GM21367 (cell line): Measurements from ENCODE around the gene IGSF9.

ENCODE experiments used
- ATAC-seq: cut with Tn5 transposase; IDR thresholded peaks from one replicate; pipeline ENCODE4 v1.9.1; 2021; ENCODE audit not compliant: unreplicated experiment

IGSF9 gene

DNA sequence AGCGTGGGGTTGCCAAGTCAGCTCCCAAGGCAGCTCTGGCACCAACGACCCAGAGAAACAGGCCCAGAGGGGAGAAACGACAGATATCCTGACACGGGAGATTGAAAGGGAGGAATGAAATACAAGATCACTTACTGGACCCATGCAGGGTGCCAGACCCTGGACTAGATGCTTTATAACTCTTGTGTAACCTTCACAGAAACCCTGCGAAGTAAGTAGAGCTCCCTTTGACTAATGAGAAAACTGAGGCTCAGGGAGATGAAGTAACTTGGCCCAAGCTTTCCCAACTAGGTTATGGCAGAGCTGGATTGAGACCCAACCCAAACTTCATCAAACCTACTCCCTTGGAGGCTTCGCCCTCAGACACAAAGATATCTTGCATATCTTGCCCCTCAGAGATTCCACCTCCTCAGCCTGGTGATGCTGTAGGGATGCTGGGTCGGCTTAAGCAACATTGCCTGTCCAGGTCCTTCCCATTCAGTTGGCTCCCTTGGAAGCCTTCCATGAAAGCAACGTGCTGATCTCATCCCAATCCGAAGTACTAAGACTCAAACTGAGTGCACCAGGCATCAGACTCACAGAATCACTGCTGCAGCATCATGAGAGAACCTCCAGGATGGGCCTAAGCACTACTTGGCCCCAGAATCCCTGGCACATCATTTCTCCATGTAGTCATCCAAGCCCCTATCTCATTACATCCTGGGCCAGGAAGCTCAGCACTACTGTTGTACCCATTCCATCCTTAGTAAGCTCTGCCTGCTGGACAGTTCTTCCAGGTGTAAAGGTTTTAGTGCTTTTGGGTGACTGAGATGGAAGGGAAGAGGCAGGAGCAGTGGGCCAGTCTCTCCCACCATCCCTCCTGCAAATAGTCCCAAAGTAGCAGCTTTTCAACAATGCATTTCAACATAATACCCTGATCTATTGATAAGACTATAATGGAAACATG is 1.1 kb upstream of the IGSF9 start:
- no peak for ATAC-seq

DNA sequence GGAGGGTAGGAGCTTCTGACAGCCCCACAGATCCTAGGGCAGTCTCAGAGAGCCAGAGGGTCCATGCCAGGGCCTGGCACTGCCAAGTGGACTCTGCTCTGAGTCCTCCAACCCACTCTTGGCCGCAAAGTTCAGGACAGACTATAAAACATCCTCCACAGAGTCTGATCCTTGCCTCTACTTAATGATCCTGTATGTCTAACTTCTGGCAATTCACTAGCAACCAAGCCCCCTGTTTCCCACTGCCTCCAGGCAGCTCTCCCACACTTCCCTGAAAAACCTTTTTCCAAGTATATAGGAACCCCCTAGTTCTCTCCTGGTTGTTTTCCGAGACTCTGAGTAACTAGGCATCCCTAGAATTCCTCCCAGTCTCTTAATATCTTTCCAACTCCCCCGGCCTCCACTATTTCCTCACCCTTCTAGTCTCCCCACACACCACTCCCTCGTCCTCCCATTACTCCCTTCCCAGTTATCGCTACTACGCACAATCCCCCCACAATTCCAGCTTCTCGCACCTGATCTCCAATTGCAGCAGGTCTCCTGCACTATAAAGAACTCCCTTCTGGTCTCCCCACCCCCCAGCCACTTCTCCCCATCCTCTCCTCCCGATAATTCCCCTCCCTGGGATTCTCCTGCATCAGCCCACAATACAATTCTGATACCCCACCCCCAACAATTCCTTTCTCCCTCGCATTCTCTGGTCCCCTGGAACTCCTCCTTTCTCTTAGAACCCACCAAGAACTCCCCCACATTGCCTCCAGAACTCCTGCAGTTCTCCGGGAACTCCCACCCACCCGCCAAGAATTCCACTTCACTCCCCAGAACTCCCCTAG is 574 bp downstream of the IGSF9 start:
- no peak for ATAC-seq

DNA sequence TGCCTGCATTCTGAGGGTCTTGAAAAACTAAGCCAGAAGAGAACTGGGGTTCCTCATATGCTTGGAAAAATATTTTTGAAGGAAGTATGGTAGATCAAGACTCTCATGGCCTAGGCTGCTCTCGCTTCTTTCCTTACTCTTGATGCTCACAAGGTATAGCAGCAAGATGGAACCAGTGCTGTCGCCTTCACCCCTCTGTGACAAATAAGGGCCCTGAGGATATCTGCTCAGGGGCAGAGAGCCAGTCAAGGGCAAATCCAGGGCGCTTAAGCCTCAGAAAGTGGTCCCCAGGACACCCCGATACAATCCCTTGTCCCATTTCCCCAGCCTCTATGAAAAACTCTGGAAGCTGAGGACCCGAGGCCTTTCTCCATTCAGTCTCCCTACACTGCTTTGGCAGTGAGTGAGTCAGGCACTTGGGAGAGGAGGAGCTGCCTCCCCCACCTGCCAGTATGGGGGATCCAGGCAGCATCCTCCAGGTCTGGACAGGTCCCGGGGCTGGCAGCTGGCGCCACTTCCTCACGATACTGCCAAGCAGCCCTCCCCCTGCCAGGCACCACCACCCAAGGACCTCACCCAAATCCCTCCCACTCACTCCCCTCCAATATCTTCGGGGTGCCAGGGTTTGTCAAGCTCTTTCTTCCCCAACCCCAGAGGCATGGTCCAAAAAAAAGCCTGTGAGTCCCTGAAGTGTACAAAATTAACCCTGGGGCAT is 1.3 kb downstream of the IGSF9 start:
- no peak for ATAC-seq

DNA sequence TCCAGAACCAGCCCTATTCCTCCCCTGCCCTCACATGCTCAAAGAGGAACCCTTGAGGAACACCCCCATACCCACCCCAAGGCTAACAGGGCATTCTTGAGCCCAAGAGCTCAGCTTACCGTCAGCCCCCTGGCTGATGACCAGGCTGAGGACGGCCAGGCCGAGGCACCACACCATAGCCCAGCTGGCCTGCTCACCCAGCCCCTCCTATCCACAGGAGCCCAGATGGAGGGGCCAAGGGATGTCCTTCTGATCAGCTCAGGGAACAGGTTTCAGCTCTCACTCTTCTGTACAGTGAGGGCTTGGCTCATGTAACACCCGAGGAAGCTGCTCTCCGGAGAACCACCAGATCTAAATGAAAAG is 2.2 kb downstream of the IGSF9 start:
- no peak for ATAC-seq

DNA sequence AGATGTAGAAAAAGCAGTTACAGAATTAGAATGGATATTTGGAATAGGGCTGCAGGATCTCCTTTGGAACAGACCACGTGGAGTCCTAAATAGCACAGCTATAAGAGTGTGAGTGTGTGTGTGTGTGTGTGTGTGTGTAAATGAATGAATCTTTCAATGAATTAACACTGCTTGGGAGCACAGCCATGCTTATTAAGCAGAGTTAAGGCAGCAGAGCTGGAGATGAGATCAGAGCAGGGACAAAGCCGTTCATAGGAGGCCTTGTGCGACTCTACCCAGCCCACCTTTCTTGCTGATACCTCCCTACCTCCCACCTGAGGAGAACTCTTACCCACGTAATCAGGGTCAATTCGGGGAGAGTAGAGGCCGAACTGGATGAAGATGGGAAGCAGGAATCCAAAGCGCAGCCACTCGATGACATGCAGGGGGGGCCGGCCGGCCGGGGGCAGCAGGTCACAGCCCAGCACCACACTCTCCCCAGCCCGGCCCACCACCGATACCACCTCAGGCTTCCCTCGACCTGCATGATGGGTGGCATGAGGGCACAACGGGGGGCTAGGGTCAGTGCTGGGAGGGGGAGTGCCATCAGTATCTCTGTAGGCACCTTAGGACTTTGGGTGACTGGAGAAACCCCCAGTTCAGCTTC is 2.7 kb downstream of the IGSF9 start:
- no peak for ATAC-seq

DNA sequence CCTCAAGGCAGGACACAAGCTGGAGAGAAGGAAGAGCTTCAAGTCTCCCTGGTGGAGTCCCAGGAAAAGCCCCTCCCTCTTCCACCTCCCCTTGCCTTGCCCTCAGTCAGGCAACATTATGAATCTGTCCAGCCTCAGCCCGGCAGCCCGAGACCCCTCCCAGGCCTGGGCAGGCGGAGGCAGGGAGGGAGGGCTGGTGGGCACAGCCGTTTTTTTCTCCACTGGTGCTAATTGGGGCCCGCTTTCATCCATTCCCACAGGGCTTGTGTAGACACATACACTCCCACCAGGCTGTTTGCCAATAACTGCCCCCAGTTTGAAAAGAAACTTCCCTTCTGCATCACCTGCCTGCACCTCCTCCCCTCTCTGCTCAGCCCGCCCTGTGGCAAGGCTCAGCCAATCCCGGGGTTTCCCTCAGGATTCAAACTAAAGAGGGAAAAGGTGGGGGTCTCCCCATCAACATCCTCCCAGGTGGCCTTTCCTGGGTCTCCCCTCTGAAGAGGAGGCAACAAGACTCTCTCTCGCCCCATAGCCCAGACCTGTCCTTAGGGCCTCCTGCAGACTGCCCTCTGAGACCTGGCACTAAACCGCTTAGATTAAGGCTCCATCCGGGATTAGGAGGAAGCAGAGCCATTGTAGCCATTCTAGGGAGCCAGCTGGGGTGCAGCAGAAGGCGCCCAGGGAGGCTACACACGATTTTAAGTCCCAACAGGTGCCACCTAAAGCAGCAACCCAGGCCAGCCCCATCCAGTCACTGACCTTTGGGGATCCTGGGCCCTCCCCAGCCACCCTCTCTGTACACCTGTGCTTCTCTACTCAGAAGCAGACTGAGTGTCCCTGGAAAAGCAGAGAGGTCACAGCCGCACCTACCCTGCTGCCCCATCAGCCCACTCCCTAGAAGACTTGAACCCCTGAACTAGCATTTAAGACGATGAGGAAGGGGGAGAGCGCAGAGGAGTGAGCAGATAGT is 3.5 kb downstream of the IGSF9 start:
- ATAC-seq, result no peak

DNA sequence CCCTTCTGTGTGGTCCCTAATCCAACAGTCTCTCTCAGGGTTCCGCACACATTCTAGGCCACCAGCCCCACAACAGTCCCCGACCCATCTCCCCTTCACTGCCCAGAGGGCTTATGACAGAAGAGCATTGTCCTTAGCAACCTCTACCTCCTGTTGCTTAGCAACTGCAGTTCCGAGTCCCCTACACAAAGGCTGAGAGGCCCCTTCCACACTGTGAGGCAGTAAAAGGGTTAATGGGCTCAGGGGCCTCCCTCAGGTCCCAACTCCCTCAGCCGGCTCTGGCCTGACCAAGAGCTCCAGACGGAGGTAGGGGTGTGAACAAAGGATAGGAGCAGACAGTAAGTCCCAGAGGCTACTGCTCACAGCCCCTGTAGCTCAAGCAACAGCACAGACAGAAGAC is 4.3 kb downstream of the IGSF9 start:
- no peak for ATAC-seq

DNA sequence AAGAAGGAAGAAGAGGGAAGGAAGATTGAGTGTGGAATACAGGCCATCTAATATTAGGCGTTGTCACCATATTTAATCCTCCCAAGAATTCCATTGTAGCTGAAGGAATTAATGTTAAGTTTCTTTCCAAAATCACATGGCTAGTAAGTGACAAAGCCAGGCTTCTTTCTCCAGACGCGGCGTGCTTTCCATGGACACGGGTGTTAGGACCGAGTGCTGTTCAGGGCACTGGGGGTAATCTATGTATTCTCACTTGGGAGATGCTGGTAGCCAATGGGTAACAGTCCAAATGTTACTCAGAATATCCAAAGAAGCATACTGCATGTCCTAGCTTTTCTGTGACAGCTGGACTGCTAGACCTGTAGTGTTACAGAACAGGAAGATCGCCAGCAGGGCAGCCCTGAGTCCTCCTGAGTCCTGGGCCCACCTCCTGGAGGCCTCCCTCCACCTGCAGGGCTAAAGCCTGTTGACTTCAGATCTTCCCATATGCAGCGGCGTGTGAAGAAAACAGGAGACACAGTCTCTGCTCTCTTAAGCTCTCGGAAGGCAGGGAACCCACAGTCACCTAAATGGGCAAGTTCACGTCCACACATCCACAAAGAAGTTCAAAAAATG is 5.3 kb downstream of the IGSF9 start:
- no peak for ATAC-seq

DNA sequence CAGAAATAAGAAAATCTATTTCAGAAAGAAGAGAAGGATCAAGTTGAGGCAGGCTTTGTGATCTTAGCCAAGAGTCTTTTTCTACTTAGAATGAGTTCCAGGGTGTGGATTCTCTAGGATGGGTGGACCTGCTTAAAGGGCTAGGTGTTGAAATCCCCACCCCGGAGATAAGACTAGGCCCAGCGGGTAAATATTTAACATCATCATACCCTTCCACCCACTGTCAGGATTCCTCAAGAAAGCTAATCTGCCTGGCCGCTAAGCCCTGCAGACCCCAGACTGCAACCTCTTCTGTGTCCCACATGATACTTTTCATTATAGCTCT is 5.8 kb downstream of the IGSF9 start:
- ATAC-seq, result no peak

DNA sequence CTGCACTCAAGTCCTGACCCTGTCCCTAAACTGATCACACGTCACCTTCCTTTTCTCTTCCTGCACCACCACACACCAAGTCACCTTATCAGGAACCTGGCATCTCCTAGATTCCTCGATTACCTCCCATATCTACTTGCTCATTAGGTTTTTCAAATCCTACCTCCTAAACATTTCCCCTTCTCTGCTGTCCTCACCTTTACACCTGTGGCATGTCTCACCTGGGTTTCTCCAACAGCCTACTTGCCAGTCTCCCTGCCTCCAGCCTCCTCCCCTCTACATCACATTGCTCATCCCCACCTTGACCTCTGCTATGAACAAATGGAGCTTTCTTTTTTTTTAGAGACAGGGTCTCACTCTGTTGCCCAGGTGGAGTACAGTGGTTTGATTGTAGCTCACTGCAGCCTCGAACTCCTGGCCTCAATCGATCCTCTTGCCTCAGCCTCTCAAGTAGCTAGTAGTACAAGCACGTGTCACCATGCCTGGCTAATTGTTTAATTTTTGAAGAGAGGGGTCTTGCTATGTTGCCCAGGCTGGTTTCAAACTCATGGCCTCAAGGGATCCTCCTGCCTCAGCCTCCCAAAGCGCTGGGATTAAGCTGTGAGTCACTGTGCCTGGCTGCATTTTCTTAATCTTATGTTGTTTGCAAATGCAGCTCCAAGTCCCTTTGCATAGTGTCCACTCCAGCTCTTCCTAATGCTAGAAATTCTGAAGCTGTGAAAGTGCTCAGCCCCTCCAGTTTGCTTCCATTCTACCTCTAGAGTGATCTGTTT is 6.3 kb downstream of the IGSF9 start:
- ATAC-seq, result no peak

DNA sequence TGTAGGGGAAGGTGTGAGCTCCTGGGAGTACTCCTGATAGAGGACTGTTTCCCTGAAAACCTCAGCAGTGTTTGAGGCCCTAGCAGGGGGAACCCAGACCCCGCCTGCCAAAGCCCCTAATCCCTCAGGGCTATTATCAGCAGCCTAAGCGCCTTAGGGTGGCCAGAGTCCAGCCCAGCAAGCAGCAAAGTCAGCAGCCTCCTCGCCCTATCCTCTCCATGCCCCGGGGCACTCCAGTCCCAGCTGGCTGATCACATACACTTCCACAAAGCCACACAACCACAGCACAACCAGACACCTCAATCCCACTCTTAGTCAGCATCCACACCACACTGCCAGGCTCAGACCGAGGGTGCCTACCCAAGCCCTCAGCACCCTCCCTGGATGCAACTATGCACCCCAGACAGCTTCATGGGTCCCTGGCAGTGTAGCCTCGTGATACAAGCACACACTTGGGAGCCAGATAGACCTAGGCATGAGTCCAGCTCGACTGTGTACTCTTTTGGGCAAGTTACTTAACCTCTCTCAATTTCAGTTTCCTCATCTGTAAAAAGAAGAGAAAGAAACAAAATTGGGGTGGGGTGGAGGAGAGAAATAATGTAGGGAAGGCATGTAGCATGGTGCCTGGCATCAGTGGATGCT is 7.1 kb downstream of the IGSF9 start:
- ATAC-seq, result no peak

DNA sequence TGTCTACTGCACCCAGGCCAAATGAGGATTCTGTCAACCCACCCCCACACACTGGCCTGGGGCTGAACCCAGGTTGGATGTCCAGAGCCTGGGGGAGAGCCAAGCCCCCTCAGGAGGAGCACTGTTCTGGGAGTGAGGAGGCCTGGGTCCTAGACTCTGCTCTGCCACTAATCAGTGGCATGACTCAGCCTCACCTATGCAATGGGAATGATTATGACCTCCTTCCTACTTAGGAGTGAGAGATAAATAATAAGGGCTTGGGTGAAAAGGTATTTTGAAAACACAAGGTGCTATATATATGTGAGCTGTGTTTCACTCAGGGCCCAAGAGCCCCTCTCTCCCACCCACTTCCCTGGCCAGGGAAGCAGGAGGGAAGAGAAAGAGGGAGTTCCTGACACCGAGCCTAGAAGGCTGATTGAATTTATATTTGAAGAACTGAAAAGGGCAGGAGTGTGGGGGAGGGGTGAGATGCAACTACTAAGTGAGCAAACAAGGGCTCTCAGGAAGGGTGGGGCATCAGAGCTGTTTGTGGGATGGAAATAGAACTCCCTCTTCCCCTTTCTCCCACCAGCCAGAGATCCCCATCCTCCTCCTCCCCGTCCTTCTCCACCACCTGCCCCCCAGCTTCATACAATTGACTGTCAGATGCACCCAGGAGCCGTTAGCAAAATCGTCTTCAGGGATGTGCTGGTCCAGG is 8.2 kb downstream of the IGSF9 start:
- no peak for ATAC-seq

DNA sequence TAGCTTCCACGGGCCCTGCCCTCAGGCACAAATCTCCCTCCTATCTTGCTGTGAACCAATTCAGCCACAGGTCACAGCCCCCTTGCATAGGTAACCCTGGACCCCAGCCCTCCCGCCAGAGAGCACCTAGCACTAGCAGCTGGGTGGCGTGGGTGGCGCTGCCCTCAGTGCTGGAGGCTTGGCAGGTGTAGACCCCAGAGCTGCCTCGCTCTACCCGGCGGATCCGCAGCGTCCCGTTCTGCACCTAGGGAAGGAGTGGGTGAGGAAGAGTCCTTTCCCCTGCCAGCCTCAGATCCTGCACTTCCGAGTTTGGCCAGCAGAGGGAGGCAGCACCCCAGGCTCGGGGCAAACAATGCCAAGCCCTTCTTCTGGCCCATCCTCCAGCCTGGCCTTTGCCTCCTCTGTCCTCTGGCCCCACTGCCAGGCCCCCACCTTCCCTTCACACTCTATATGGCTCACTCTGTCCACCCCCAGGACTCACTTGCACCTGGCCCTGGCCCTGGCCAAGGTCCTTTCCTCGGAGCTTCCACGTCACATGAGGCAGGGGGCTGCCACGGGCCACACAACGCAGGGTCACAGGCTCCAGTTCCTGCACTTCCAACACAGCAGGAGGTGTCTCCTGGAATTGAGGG is 9.0 kb downstream of the IGSF9 start:
- no peak for ATAC-seq

DNA sequence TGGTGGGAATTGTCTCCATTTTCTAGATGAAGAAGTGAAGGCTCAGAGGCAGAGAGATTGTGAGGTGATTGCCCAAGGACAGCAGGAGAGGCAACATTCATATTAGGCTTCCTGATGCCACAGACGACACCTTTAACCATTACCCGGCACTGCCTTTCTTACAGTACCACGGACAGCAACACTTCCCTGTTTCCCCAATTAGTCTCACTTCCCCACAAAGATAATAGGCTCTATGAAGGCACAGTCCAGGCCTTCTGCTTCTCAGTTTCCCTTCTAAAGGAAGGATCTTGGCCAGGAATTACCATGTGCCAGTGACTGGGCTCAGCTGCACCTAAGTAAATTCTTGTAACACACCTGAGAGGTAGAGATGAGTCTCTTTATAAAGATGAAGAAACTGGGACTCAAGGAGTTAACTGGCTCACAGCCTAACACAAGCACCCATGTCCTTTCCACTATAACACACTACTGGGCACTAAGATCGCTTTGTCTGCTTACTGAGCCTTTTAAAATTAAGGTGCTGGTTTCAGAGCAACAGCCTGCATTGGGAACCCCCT is 9.6 kb downstream of the IGSF9 start:
- ATAC-seq, result no peak

DNA sequence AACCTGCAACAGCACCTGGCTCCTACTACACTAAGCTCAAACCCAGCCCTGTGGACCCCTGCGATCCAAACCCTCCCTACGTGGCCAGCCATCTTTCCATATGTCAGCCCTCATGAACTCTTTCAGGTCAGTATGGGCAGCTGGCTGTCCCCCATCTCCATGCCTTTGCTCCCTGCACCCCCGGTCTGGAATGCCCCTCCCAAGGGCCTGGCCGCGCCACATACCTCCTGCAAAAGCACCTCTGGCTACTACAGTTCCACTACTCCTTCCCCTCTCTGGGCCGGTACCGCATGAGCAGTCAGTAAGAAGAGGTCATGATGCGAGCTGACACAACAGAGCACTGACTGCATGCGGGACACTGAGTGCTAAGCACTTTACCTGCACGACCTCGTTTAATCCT is 10.1 kb downstream of the IGSF9 start:
- ATAC-seq, result no peak

DNA sequence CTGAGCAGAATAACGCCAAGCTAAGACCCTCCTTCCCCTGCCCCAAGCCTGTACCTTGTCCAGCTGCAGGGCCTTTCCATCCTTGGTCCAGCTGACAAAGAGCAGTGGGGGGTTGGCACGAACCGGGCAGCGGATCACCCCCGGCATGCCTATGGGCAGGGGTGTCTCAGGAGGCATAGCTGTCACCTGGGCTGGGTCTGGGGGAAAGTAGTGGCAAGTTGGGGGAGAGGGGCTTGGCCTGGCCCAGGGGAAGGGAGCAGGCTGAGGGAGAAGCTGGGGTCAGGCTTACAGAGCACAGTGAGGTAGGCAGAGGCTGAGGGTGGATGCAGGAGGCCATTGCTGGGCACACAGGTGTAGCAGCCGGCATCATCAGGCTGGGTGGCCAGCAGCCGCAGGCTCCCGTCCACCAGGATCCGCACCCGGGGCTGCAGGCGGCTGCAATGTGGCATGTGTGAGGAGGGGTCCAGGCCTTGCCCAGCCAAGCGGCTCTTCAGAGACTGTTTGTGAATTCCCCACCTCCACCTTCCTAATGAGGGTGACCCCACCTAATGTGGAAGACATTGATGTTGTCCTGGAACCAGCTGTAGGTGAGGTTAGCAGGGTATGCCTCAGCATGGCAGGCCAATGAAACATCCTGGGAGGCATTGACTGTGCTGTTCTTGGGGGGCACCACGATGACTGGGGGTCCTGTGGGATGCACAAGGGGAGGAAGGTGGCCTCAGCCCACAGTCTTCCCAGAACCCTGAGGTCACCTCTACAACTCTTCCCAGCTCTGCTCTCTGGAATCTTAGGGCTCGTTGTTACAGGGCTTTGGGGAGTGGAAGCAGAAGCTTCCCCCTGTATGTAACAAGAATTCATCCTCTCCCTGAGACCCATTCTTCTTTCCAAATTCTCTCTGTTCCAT is 11.0 kb downstream of the IGSF9 start:
- ATAC-seq, result no peak
